Naive thymus-derived CD4-positive, alpha-beta T cell (primary cell): ENCODE measurements around the gene ZFAND2B. TPM values are rescaled to one million over a fixed set of nuclear protein-coding genes. Genes with fewer than 3 reads are reported as not detected.
A peak's percentile ranks its signal among the peaks of the same experiment; 100 is the strongest.

Experiments used
- ATAC-seq: fragments of 150-1000 bp; cut with Tn5 transposase; 2 replicates; pipeline ENCODE4 v1.10.0; 2021; ENCODE audit warnings: mild to moderate bottlenecking, moderate library complexity
- CTCF ChIA-PET: fragments of 350-600 bp; sonication (Branson Sonifier 250); formaldehyde crosslinking; loops from one replicate; lab custom pipeline; 2021; ENCODE audit warnings: antibody characterized with exemption; lab: Charles Lee
- POLR2A ChIA-PET: fragments of 350-600 bp; sonication (Branson Sonifier 250); formaldehyde crosslinking; loops from one replicate; lab custom pipeline; 2021; ENCODE audit warnings: antibody characterized with exemption, inconsistent platforms; lab: Charles Lee
- DNase-seq, 9 donors: peaks; one replicate each; pipeline versions ENCODE4 v3.0.0 to v3.0.0-alpha.2; 2020 to 2022; ENCODE audit warnings: mixed read lengths in 1 of 9
- H3K27ac ChIP-seq: one replicate; pipeline ENCODE4 v1.7.0; 2013; ENCODE audit warnings: mild to moderate bottlenecking, low read depth, low read length, moderate library complexity
- H3K27me3 ChIP-seq, 2 donors: one replicate each; pipeline ENCODE4 v1.7.0; 2013; ENCODE audit warnings: low read length in 2 of 2, mild to moderate bottlenecking in 2 of 2, moderate library complexity in 2 of 2; ENCODE audit not compliant: control insufficient read depth in 2 of 2, insufficient read depth in 2 of 2
- H3K36me3 ChIP-seq, 3 experiments: 1 replicate in 2 of 3; 2 replicates in 1 of 3; pipeline ENCODE4 v1.7.0; 2013; ENCODE audit warnings: low read length in 3 of 3, mild to moderate bottlenecking in 3 of 3, moderate library complexity in 1 of 3; ENCODE audit not compliant: insufficient read depth in 3 of 3, control insufficient read depth in 2 of 3
- H3K4me1 ChIP-seq, 2 donors: one replicate each; pipeline ENCODE4 v1.7.0; 2013; ENCODE audit warnings: low read length in 2 of 2, mild to moderate bottlenecking in 2 of 2, moderate library complexity in 1 of 2; ENCODE audit not compliant: control insufficient read depth in 2 of 2, insufficient read depth in 2 of 2
- H3K4me3 ChIP-seq: 2 replicates; pipeline ENCODE4 v1.7.0; 2013; ENCODE audit warnings: mild to moderate bottlenecking, low read length
- H3K9me3 ChIP-seq, 3 experiments: 1 replicate in 2 of 3; 2 replicates in 1 of 3; pipeline ENCODE4 v1.7.0; 2013; ENCODE audit warnings: low read length in 3 of 3; ENCODE audit not compliant: control insufficient read depth in 2 of 3
- H3K27ac Mint-ChIP-seq, 9 donors: one replicate each; pipeline ENCODE4 v1.8.0; 2020 to 2022; ENCODE audit warnings: mixed read lengths in 9 of 9, mild to moderate bottlenecking in 8 of 9, moderate library complexity in 5 of 9, inconsistent platforms in 2 of 9
- H3K27me3 Mint-ChIP-seq, 5 donors: one replicate each; pipeline ENCODE4 v1.8.0; 2021 to 2022; ENCODE audit warnings: mixed read lengths in 5 of 5, mild to moderate bottlenecking in 1 of 5
- H3K36me3 Mint-ChIP-seq, 5 donors: one replicate each; pipeline ENCODE4 v1.8.0; 2020 to 2022; ENCODE audit warnings: mixed read lengths in 5 of 5, mild to moderate bottlenecking in 3 of 5, inconsistent platforms in 1 of 5
- H3K4me1 Mint-ChIP-seq, 7 donors: one replicate each; pipeline ENCODE4 v1.8.0; 2020 to 2022; ENCODE audit warnings: mixed read lengths in 7 of 7, mild to moderate bottlenecking in 3 of 7, inconsistent platforms in 1 of 7
- H3K4me3 Mint-ChIP-seq, 10 donors: one replicate each; pipeline ENCODE4 v1.8.0; 2020 to 2022; ENCODE audit warnings: mild to moderate bottlenecking in 10 of 10, mixed read lengths in 10 of 10, moderate library complexity in 6 of 10, inconsistent platforms in 2 of 10
- H3K9me3 Mint-ChIP-seq, 11 donors: one replicate each; pipeline ENCODE4 v1.8.0; 2020 to 2022; ENCODE audit warnings: mixed read lengths in 11 of 11, mild to moderate bottlenecking in 4 of 11, inconsistent platforms in 1 of 11, moderate library complexity in 1 of 11
- intact Hi-C, 2 donors: fragments of 100-400 bp; cut with micrococcal nuclease; formaldehyde crosslinking; loops; one replicate each; pipeline ENCODE4 v1.15.1; 2023
- polyA plus RNA-seq, 2 donors: library from polyadenylated mRNA; unstranded; fragments of 300-500 nt; fragmentation: Illumina TruSeq; gene quantifications; one replicate each; pipeline ENCODE4 v1.2.3, GENCODE V29; 2021
- total RNA-seq, 6 experiments: library from RNA in 5 of 6; stranded (reverse) in 5 of 6; gene quantifications; 1 replicate in 5 of 6; 2 replicates in 1 of 6; pipeline ENCODE4 v1.2.3 and lab custom pipeline; 2021 to 2026

The ZFAND2B gene
- total and polyA plus RNA-seq, 7 experiments from 2014 or later = 50.1 to 90.7 (median 72.4) TPM

DNA sequence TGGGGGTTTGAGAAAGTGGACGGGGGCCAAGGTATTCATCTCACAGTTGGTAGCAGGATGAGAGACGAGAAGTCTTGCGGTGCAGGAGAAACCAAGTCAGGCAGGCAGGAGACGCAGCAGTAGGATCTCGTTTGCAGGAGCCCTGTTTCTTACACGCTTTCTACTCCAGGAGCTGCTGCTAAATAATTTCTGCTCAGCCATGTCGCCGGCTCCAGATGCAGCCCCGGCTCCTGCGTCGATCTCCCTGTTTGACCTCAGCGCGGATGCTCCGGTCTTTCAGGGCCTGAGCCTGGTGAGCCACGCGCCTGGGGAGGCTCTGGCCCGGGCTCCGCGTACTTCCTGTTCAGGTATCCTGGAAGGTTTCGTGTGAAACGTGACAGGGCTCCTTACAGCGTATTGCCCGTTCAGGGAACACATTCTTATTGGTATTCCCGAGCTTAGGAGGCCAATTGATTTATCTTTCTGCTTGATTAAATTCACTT, 23.5 kb downstream of the ZFAND2B start:
- Mint-ChIP-seq H3K9me3 (peaks cover 0 to 5% (median 0%) of the 10 kb centered on the region in 11 donors), H3K27ac (peak overlapping the region; percentile 96 to 100 (median 96)), H3K4me1 (peaks cover 34 to 84% (median 71%) of the 10 kb centered on the region in 7 donors), H3K27me3 (no peaks in the 10 kb centered on the region), H3K36me3 (peaks cover 22 to 42% (median 35%) of the 10 kb centered on the region in 5 donors), H3K4me3 (peak overlapping the region; percentile 94 to 100 (median 98))
- H3K36me3 ChIP-seq = peaks cover 20 to 58% (median 28%) of the 10 kb centered on the region in 3 experiments
- peak overlapping the region; percentile 90 for H3K27ac ChIP-seq
- H3K4me1 ChIP-seq = peaks cover 17 to 22% of the 10 kb centered on the region in 2 donors
- H3K4me3 ChIP-seq = peak overlapping the region; percentile 80
- H3K27me3 ChIP-seq = no peaks in the 10 kb centered on the region
- intact Hi-C loops = no loop called here
- DNase-seq (peak in 2 of 9 donors; percentile 44 to 58), ATAC-seq (no peak)
- no peaks in the 10 kb centered on the region for H3K9me3 ChIP-seq
- CTCF ChIA-PET = interaction anchor here (0.7 to 3.3 kb wide), 8 partner anchors 9 to 71 kb away, joined by 3 to 14 read pairs (median 4); partner anchors contain the start of genes GLB1L, STK16 and TUBA4A
- POLR2A ChIA-PET = interaction anchor here (0.7 to 21.0 kb wide), 18 partner anchors 9 to 158 kb away, joined by 3 to 575 read pairs (median 7); partner anchors contain the start of genes ABCB6, CNPPD1, DNAJB2 and GLB1L

DNA sequence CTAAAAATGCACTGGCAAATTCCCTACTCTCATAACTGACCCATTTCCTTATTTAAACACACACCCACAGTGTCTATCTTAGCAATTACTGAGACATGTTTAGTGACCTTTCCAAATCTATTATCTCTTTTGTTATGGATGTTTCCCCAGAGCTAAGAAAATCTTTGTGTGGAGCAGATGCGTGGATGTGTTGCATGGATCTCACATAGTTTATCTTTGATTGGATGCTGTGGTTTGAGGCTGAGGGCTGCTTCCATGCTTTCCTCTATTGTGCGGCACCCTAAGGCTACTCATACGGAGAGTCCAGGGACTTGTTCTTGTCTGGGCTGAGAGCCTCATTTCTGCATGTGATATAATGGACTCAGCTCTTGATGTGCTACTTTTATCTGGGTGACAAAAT, 27.7 kb downstream of the ZFAND2B start:
- POLR2A ChIA-PET = interaction anchor here (0.8 to 21.0 kb wide), 3 partner anchors 15 to 75 kb away, joined by 3 to 575 read pairs (median 4); partner anchors contain the start of genes CNPPD1, GLB1L, STK16 and TUBA4A
- intact Hi-C loops = no loop called here
- peak overlapping the region in 4 of 9 donors; percentile 25 to 74 (median 48) for H3K27ac Mint-ChIP-seq
- DNase-seq = no peak
- H3K27me3 ChIP-seq = no peaks in the 10 kb centered on the region
- no peaks in the 10 kb centered on the region for H3K27me3 Mint-ChIP-seq
- H3K36me3 ChIP-seq = peaks cover 21 to 72% (median 40%) of the 10 kb centered on the region in 3 experiments
- peak overlapping the region in 2 of 10 donors; percentile 22 to 32 for H3K4me3 Mint-ChIP-seq
- no peak overlapping the region for H3K4me3 ChIP-seq
- peaks cover 16 to 59% (median 49%) of the 10 kb centered on the region in 7 donors for H3K4me1 Mint-ChIP-seq
- ATAC-seq = no peak
- peaks cover 0 to 3% (median 0%) of the 10 kb centered on the region in 11 donors for H3K9me3 Mint-ChIP-seq
- peaks cover 27 to 61% (median 43%) of the 10 kb centered on the region in 5 donors for H3K36me3 Mint-ChIP-seq
- H3K4me1 ChIP-seq = peaks cover 6 to 8% of the 10 kb centered on the region in 2 donors
- CTCF ChIA-PET = interaction anchor here (0.6 to 1.2 kb wide), 2 partner anchors 22 to 61 kb away, joined by 3 to 4 read pairs; no protein-coding TSS in a partner anchor
- no peak overlapping the region for H3K27ac ChIP-seq
- H3K9me3 ChIP-seq = no peaks in the 10 kb centered on the region

DNA sequence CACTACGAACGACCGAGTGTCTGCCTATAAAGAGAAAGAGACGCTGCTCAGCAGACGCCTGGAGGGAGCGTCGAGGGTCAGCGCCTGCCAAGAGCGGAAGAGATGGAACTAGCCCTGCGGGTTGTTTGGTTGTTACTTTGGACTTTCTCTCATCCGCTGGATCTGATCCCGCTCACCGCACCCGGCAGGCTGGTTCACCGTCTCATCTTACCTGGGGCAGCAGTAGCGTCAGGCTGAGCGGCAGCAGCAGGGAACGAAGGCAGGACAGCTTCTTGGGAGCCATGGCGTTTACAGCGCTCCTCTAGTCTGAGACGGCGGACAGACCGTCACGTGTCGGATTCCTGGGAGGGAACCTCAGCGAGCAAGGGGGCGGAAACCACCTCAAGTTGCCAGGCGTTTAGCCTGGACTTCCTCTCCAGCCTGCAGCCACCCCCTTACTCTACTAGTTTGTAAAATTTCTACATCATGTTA, 36.7 kb downstream of the ZFAND2B start:
- Histone ChIP-seq H3K27me3 (no peaks in the 10 kb centered on the region), H3K4me1 (peaks cover 32 to 34% of the 10 kb centered on the region in 2 donors), H3K4me3 (no peak overlapping the region), H3K36me3 (peaks cover 0 to 12% (median 3%) of the 10 kb centered on the region in 3 experiments), H3K9me3 (no peaks in the 10 kb centered on the region), H3K27ac (no peak overlapping the region)
- H3K27ac Mint-ChIP-seq = peak overlapping the region; percentile 11 to 85 (median 59)
- peak overlapping the region; percentile 45 to 81 (median 66) for H3K4me3 Mint-ChIP-seq
- POLR2A ChIA-PET = interaction anchor here (1.4 to 21.0 kb wide), 3 partner anchors 6 to 19 kb away, joined by 3 to 575 read pairs (median 575); partner anchors contain the start of genes ANKZF1, ATG9A, GLB1L and STK16
- intact Hi-C loops = no loop called here
- DNase-seq (no peak), ATAC-seq (peak; percentile 15)
- CTCF ChIA-PET = no interaction called here
- H3K4me1 Mint-ChIP-seq = peaks cover 14 to 53% (median 43%) of the 10 kb centered on the region in 7 donors
- peaks cover 0 to 9% (median 0%) of the 10 kb centered on the region in 11 donors for H3K9me3 Mint-ChIP-seq
- peaks cover 0 to 21% (median 6%) of the 10 kb centered on the region in 5 donors for H3K36me3 Mint-ChIP-seq
- peaks cover 0 to 2% (median 0%) of the 10 kb centered on the region in 5 donors for H3K27me3 Mint-ChIP-seq

GRCh38 chr2:219244789-219245147, 38.2 kb downstream of the ZFAND2B start:
- Histone ChIP-seq H3K4me1 (peaks cover 46 to 47% of the 10 kb centered on the region in 2 donors), H3K4me3 (peak overlapping the region; percentile 92), H3K36me3 (peaks cover under 1 to 12% (median 4%) of the 10 kb centered on the region in 3 experiments), H3K9me3 (no peaks in the 10 kb centered on the region), H3K27me3 (no peaks in the 10 kb centered on the region), H3K27ac (peak overlapping the region; percentile 89)
- no peak for DNase-seq
- peaks cover 21 to 68% (median 54%) of the 10 kb centered on the region in 7 donors for H3K4me1 Mint-ChIP-seq
- H3K27ac Mint-ChIP-seq = peak overlapping the region; percentile 88 to 99 (median 97)
- H3K36me3 Mint-ChIP-seq = peaks cover 0 to 31% (median 17%) of the 10 kb centered on the region in 5 donors
- H3K9me3 Mint-ChIP-seq = peaks cover 0 to 9% (median 0%) of the 10 kb centered on the region in 11 donors
- CTCF ChIA-PET = interaction anchor here (0.9 to 2.4 kb wide), 7 partner anchors 10 to 50 kb away, joined by 3 to 15 read pairs (median 4); partner anchors contain the start of genes ANKZF1, ATG9A, TUBA4A and TUBA4B
- intact Hi-C loops = loop anchor here (1.0 to 5.0 kb wide), 12 partner anchors 9 to 1027 kb away; partner anchors contain the start of genes ANKZF1 (in 2 of the 2), ATG9A (in 2 of the 2), STK11IP (in 2 of the 2) and TUBA4A (in 2 of the 2)
- POLR2A ChIA-PET = interaction anchor here (0.9 to 21.0 kb wide), 16 partner anchors 5 to 147 kb away, joined by 3 to 575 read pairs (median 8); partner anchors contain the start of genes ABCB6, ANKZF1, ATG9A and CNPPD1
- no peak for ATAC-seq
- H3K4me3 Mint-ChIP-seq = peak overlapping the region; percentile 82 to 100 (median 93)
- H3K27me3 Mint-ChIP-seq = peaks cover 0 to 2% (median 0%) of the 10 kb centered on the region in 5 donors

DNA sequence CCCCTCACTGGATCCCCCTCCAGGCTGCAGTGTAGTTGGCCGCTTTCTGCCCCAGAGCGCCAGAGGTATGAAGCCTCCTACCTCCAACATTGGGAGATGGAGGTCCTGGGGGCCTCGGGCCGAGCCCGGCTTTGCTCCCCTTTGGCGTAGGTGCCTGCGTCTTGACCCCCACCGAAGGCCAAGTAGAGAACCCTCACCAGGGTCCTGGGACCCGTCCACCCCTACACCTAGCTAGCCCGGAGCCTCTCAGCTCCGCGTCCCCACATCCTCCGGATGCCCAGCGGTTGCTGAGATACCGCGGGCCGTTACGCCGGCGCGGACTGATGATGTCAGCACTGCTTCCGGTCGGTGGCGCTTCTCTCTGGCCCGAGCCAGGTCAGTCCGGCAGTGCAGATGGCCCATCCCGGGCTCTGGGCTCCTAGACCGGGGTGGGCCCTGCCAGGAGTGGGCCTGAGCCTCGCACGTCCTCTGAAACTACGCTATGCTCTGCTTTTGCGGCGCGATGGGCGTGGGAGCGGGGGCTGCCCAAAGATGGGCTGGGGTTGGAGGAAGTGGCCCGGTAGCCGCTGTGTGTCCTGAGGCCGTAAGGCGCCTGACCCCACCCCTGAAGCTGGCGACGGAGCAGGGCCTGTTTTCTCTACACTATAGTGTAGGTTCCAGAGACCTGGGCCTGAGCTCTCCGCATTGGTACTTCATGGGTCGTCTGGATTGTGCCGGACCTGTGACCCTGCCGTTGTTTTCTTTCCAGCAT, 38.7 kb downstream of the ZFAND2B start, which contains the start of the genes GLB1L and STK16:
Gene GLB1L (minus strand): TSS at position 297 of the 751 bp plus-strand sequence. CDS start 1,871 bp downstream, outside the sequence.
Gene STK16 (plus strand): TSS at position 332 of the 751 bp plus-strand sequence. CDS start 521 bp downstream, outside the sequence.
- peaks cover 26 to 73% (median 59%) of the 10 kb centered on the region in 7 donors for H3K4me1 Mint-ChIP-seq
- H3K9me3 ChIP-seq = no peaks in the 10 kb centered on the region
- ChIA-PET CTCF (interaction anchor here (0.9 to 2.4 kb wide), 8 partner anchors 8 to 50 kb away, joined by 3 to 15 read pairs (median 4); partner anchors contain the start of genes ANKZF1, ATG9A, TUBA4A and TUBA4B), POLR2A (interaction anchor here (0.6 to 21.0 kb wide), 17 partner anchors 4 to 146 kb away, joined by 3 to 575 read pairs (median 8); partner anchors contain the start of genes ABCB6, ANKZF1, ATG9A and CNPPD1)
- ATAC-seq = peak; percentile 80
- intact Hi-C loops = loop anchor here (1.0 to 5.0 kb wide), 12 partner anchors 8 to 1028 kb away; partner anchors contain the start of genes ANKZF1 (in 2 of the 2), ATG9A (in 2 of the 2), STK11IP (in 2 of the 2) and TUBA4A (in 2 of the 2)
- peak within 1 kb of the TSS; percentile 89 for H3K27ac ChIP-seq
- DNase-seq = peak; percentile 76 to 95 (median 85)
- peaks cover 0 to 9% (median 0%) of the 10 kb centered on the region in 11 donors for H3K9me3 Mint-ChIP-seq
- H3K27ac Mint-ChIP-seq = peak within 1 kb of the TSS; percentile 88 to 99 (median 97)
- H3K4me3 Mint-ChIP-seq = peak within 1 kb of the TSS; percentile 82 to 100 (median 93)
- H3K36me3 Mint-ChIP-seq = peaks cover 0 to 33% (median 23%) of the 10 kb centered on the region in 5 donors
- peaks cover 0 to 2% (median 0%) of the 10 kb centered on the region in 5 donors for H3K27me3 Mint-ChIP-seq
- peak within 1 kb of the TSS; percentile 92 for H3K4me3 ChIP-seq
- peaks cover 52 to 53% of the 10 kb centered on the region in 2 donors for H3K4me1 ChIP-seq
- no peaks in the 10 kb centered on the region for H3K27me3 ChIP-seq
- peaks cover 6 to 16% (median 10%) of the 10 kb centered on the region in 3 experiments for H3K36me3 ChIP-seq
